Testis (tissue), 2 donors: ENCODE data around the gene MRO.

Experiments
- POLR2A ChIP-seq: fragments of 450-650 bp; IDR thresholded peaks from one replicate; pipeline ENCODE4 v1.6.1; 2017; ENCODE audit warnings: antibody characterized with exemption, mild to moderate bottlenecking, moderate library complexity
- TF ChIP-seq, protein P1 (sequence below), 3 experiments: fragments of 450-650 bp in 2 of 3; fragments of 200-600 bp in 1 of 3; sonication (generic) in 1 of 3; IDR thresholded peaks; one replicate each; pipeline ENCODE4 v1.5.1; 2016 to 2019; ENCODE audit warnings: antibody characterized with exemption in 3 of 3, mild to moderate bottlenecking in 2 of 3, moderate library complexity in 1 of 3

- no peak for TF ChIP-seq POLR2A
- TF ChIP-seq, protein P1, sequence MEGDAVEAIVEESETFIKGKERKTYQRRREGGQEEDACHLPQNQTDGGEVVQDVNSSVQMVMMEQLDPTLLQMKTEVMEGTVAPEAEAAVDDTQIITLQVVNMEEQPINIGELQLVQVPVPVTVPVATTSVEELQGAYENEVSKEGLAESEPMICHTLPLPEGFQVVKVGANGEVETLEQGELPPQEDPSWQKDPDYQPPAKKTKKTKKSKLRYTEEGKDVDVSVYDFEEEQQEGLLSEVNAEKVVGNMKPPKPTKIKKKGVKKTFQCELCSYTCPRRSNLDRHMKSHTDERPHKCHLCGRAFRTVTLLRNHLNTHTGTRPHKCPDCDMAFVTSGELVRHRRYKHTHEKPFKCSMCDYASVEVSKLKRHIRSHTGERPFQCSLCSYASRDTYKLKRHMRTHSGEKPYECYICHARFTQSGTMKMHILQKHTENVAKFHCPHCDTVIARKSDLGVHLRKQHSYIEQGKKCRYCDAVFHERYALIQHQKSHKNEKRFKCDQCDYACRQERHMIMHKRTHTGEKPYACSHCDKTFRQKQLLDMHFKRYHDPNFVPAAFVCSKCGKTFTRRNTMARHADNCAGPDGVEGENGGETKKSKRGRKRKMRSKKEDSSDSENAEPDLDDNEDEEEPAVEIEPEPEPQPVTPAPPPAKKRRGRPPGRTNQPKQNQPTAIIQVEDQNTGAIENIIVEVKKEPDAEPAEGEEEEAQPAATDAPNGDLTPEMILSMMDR (IDR thresholded peaks at IDR 0.05), result no peak
Measured at GRCh38 chr18:50842846-50843245, 23.0 kb upstream of the MRO start.
